ENCODE data around the gene TNN.

DNA sequence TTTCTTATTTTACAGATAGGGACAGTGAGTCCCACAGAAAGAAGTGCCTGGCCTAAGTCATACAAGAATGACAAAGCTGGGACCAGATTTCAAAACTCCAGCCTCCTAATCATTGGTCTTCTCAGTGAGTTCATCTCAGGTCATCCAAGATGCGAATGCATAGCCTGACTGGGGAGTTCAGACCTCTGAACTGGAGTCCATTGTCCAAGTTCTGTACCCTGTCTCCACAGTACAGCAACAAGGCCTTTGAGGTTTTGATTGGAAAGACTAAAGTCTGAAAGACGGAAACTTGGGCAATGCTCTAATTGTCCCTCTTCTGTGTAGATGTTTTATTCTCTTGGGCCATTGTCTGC is 62.0 kb downstream of the TNN start:
- no peak for TF ChIP-seq POLR2AphosphoS5 (IDR thresholded peaks at IDR 0.05)
- TF ChIP-seq, protein P1, sequence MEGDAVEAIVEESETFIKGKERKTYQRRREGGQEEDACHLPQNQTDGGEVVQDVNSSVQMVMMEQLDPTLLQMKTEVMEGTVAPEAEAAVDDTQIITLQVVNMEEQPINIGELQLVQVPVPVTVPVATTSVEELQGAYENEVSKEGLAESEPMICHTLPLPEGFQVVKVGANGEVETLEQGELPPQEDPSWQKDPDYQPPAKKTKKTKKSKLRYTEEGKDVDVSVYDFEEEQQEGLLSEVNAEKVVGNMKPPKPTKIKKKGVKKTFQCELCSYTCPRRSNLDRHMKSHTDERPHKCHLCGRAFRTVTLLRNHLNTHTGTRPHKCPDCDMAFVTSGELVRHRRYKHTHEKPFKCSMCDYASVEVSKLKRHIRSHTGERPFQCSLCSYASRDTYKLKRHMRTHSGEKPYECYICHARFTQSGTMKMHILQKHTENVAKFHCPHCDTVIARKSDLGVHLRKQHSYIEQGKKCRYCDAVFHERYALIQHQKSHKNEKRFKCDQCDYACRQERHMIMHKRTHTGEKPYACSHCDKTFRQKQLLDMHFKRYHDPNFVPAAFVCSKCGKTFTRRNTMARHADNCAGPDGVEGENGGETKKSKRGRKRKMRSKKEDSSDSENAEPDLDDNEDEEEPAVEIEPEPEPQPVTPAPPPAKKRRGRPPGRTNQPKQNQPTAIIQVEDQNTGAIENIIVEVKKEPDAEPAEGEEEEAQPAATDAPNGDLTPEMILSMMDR (IDR thresholded peaks at IDR 0.05) = no peak

Measured in sigmoid colon (tissue), 4 donors.